WTC11 (cell line): ENCODE data around the gene PER1. TPM values are rescaled to one million over a fixed set of nuclear protein-coding genes. Genes with fewer than 3 reads are reported as not detected.

Experiments
- ATAC-seq: fragments of 200-7000 bp; cut with Tn5 transposase; 2 replicates; pipeline ENCODE4 v1.10.0; 2021; ENCODE audit warnings: mild to moderate bottlenecking, moderate library complexity
- CTCF ChIA-PET: fragments of 300-600 bp; sonication (Branson Sonifier 250); formaldehyde crosslinking; loops from one replicate; lab custom pipeline; 2021; ENCODE audit warnings: antibody characterized with exemption; lab: Charles Lee
- POLR2A ChIA-PET: fragments of 350-600 bp; sonication (Branson Sonifier 250); formaldehyde crosslinking; loops from one replicate; lab custom pipeline; 2021; ENCODE audit warnings: antibody characterized with exemption; lab: Charles Lee
- DNase-seq: peaks from one replicate; pipeline ENCODE4 v3.0.0; 2021; ENCODE audit warnings: low spot score
- H3K27ac Mint-ChIP-seq: 2 replicates; pipeline ENCODE4 v1.8.0; 2021; ENCODE audit warnings: mixed read lengths
- H3K27me3 Mint-ChIP-seq: 2 replicates; pipeline ENCODE4 v1.8.0; 2021; ENCODE audit warnings: low read depth, mild to moderate bottlenecking, moderate library complexity, mixed read lengths
- H3K36me3 Mint-ChIP-seq: 2 replicates; pipeline ENCODE4 v1.8.0; 2021; ENCODE audit warnings: mixed read lengths
- H3K4me1 Mint-ChIP-seq: 2 replicates; pipeline ENCODE4 v1.8.0; 2022; ENCODE audit warnings: mixed read lengths
- H3K4me3 Mint-ChIP-seq: 2 replicates; pipeline ENCODE4 v1.8.0; 2021; ENCODE audit warnings: mild to moderate bottlenecking, moderate library complexity, mixed read lengths
- H3K9me3 Mint-ChIP-seq: 2 replicates; pipeline ENCODE4 v1.8.0; 2021; ENCODE audit warnings: mixed read lengths
- CREM ChIP-seq: sonication (generic); formaldehyde crosslinking; IDR thresholded peaks from 2 replicates; pipeline ENCODE4 v1.8.1; 2022; ENCODE audit warnings: mild to moderate bottlenecking, missing genetic modification reagents, moderate library complexity
- FOXK1 ChIP-seq: sonication (generic); formaldehyde crosslinking; IDR thresholded peaks from 2 replicates; pipeline ENCODE4 v1.8.0; 2022; ENCODE audit warnings: mild to moderate bottlenecking, moderate library complexity, missing genetic modification reagents
- GABPB1 ChIP-seq: sonication (generic); formaldehyde crosslinking; IDR thresholded peaks from 2 replicates; pipeline ENCODE4 v1.8.1; 2023; ENCODE audit warnings: mild to moderate bottlenecking, missing genetic modification reagents
- JAZF1 ChIP-seq: fragments of 250-450 bp; sonication (Bioruptor Pico); IDR thresholded peaks from 2 replicates; pipeline ENCODE4 v1.9.0; 2021; ENCODE audit warnings: moderate library complexity, mild to moderate bottlenecking, inconsistent platforms
- KAT7 ChIP-seq: sonication (generic); formaldehyde crosslinking; IDR thresholded peaks from 2 replicates; pipeline ENCODE4 v1.8.1; 2023; ENCODE audit warnings: missing genetic modification reagents, mild to moderate bottlenecking, borderline replicate concordance
- MAX ChIP-seq: sonication (generic); formaldehyde crosslinking; IDR thresholded peaks from 2 replicates; pipeline ENCODE4 v1.8.0; 2022; ENCODE audit warnings: mild to moderate bottlenecking, missing genetic modification reagents
- MLX ChIP-seq: sonication (generic); formaldehyde crosslinking; IDR thresholded peaks from 2 replicates; pipeline ENCODE4 v1.8.1; 2023; ENCODE audit warnings: mild to moderate bottlenecking, missing genetic modification reagents, moderate library complexity
- MYBL2 ChIP-seq: sonication (generic); formaldehyde crosslinking; IDR thresholded peaks from 2 replicates; pipeline ENCODE4 v1.8.1; 2023; ENCODE audit warnings: mild to moderate bottlenecking, moderate library complexity, missing genetic modification reagents
- NR3C1 ChIP-seq: sonication (generic); formaldehyde crosslinking; conservative IDR thresholded peaks from 2 replicates; pipeline ENCODE4 v1.8.1; 2023; ENCODE audit warnings: low read depth, mild to moderate bottlenecking, missing genetic modification reagents
- RELA ChIP-seq: sonication (generic); formaldehyde crosslinking; IDR thresholded peaks from 2 replicates; pipeline ENCODE4 v1.8.1; 2022; ENCODE audit warnings: missing genetic modification reagents, mild to moderate bottlenecking, borderline replicate concordance
- RORB ChIP-seq: fragments of 250-450 bp; sonication (Bioruptor Pico); IDR thresholded peaks from 2 replicates; pipeline ENCODE4 v1.9.0; 2021; ENCODE audit warnings: mild to moderate bottlenecking
- SOX15 ChIP-seq: fragments of 250-450 bp; sonication (Bioruptor Pico); IDR thresholded peaks from 2 replicates; pipeline ENCODE4 v1.9.0; 2021; ENCODE audit warnings: mild to moderate bottlenecking
- SP1 ChIP-seq: sonication (generic); formaldehyde crosslinking; conservative IDR thresholded peaks from 2 replicates; pipeline ENCODE4 v1.8.1; 2022; ENCODE audit warnings: missing genetic modification reagents
- TCF7 ChIP-seq: sonication (generic); formaldehyde crosslinking; IDR thresholded peaks from 2 replicates; pipeline ENCODE4 v1.8.0; 2022; ENCODE audit warnings: mild to moderate bottlenecking, low read depth, missing genetic modification reagents, moderate library complexity
- USF2 ChIP-seq: sonication (generic); formaldehyde crosslinking; IDR thresholded peaks from 2 replicates; pipeline ENCODE4 v1.8.1; 2023; ENCODE audit warnings: mild to moderate bottlenecking, missing genetic modification reagents, moderate library complexity
- ZNF317 ChIP-seq: sonication (generic); formaldehyde crosslinking; IDR thresholded peaks from 2 replicates; pipeline ENCODE4 v1.8.1; 2023; ENCODE audit warnings: low read depth, mild to moderate bottlenecking, moderate library complexity, missing genetic modification reagents, borderline replicate concordance
- ZNF416 ChIP-seq: fragments of 250-450 bp; sonication (Bioruptor Pico); IDR thresholded peaks from 2 replicates; pipeline ENCODE4 v1.9.0; 2021; ENCODE audit warnings: mild to moderate bottlenecking, inconsistent platforms
- ZNF423 ChIP-seq: fragments of 250-450 bp; sonication (Bioruptor Pico); IDR thresholded peaks from 2 replicates; pipeline ENCODE4 v2.1.2; 2022; ENCODE audit warnings: mild to moderate bottlenecking, moderate library complexity
- total RNA-seq: library from RNA; stranded (reverse); gene quantifications from 3 replicates; pipeline ENCODE4 v1.2.3, GENCODE V29; 2021
- TF ChIP-seq, protein P1 (sequence below): sonication (generic); formaldehyde crosslinking; IDR thresholded peaks from 2 replicates; pipeline ENCODE4 v1.8.1; 2023; ENCODE audit warnings: mild to moderate bottlenecking, missing genetic modification reagents
- TF ChIP-seq, protein P2 (sequence below): fragments of 250-450 bp; sonication (Bioruptor Pico); IDR thresholded peaks from 2 replicates; pipeline ENCODE4 v1.9.0; 2021; ENCODE audit warnings: mild to moderate bottlenecking
- TF ChIP-seq, protein P3 (sequence below): sonication (generic); formaldehyde crosslinking; IDR thresholded peaks from 2 replicates; pipeline ENCODE4 v1.8.1; 2023; ENCODE audit warnings: mild to moderate bottlenecking, moderate library complexity, missing genetic modification reagents
- TF ChIP-seq, protein P4 (sequence below): sonication (generic); formaldehyde crosslinking; IDR thresholded peaks from 2 replicates; pipeline ENCODE4 v1.8.1; 2023; ENCODE audit warnings: mild to moderate bottlenecking, missing genetic modification reagents
- TF ChIP-seq, protein P5 (sequence below): sonication (generic); formaldehyde crosslinking; IDR thresholded peaks from 2 replicates; pipeline ENCODE4 v1.8.0; 2023; ENCODE audit warnings: mild to moderate bottlenecking, missing genetic modification reagents

Gene PER1
- total RNA-seq, 1 experiment from 2014 or later: 46.9 TPM

GRCh38 chr17:8133941-8134340, 18.3 kb downstream of the PER1 start:
- Mint-ChIP-seq H3K36me3 (no peaks in the 10 kb centered on the region), H3K27ac (peak overlapping the region; percentile 29; the same call in 1 of the 2 replicates), H3K4me3 (peak overlapping the region; percentile 24), H3K9me3 (no peaks in the 10 kb centered on the region), H3K27me3 (peaks cover 13% of the 10 kb centered on the region), H3K4me1 (peaks cover 18% of the 10 kb centered on the region)
- ChIA-PET POLR2A (interaction anchor here (0.6 to 1.9 kb wide), 6 partner anchors 11 to 144 kb away, joined by 4 to 7 read pairs (median 6); partner anchors contain the start of genes HES7 and PER1), CTCF (interaction anchor here (0.7 to 2.6 kb wide), 12 partner anchors 10 to 612 kb away, joined by 3 to 18 read pairs (median 5); partner anchors contain the start of genes ALOXE3 and HES7)
- ATAC-seq: no peak
- DNase-seq: no peak
- TF ChIP-seq NR3C1 (CRISPR knock-in tag): no peak
- TF ChIP-seq JAZF1: no peak
- TF ChIP-seq, protein P1, sequence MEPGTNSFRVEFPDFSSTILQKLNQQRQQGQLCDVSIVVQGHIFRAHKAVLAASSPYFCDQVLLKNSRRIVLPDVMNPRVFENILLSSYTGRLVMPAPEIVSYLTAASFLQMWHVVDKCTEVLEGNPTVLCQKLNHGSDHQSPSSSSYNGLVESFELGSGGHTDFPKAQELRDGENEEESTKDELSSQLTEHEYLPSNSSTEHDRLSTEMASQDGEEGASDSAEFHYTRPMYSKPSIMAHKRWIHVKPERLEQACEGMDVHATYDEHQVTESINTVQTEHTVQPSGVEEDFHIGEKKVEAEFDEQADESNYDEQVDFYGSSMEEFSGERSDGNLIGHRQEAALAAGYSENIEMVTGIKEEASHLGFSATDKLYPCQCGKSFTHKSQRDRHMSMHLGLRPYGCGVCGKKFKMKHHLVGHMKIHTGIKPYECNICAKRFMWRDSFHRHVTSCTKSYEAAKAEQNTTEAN (CRISPR knock-in tag): no peak
- TF ChIP-seq, protein P2, sequence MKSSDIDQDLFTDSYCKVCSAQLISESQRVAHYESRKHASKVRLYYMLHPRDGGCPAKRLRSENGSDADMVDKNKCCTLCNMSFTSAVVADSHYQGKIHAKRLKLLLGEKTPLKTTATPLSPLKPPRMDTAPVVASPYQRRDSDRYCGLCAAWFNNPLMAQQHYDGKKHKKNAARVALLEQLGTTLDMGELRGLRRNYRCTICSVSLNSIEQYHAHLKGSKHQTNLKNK: no peak
- TF ChIP-seq, protein P3, sequence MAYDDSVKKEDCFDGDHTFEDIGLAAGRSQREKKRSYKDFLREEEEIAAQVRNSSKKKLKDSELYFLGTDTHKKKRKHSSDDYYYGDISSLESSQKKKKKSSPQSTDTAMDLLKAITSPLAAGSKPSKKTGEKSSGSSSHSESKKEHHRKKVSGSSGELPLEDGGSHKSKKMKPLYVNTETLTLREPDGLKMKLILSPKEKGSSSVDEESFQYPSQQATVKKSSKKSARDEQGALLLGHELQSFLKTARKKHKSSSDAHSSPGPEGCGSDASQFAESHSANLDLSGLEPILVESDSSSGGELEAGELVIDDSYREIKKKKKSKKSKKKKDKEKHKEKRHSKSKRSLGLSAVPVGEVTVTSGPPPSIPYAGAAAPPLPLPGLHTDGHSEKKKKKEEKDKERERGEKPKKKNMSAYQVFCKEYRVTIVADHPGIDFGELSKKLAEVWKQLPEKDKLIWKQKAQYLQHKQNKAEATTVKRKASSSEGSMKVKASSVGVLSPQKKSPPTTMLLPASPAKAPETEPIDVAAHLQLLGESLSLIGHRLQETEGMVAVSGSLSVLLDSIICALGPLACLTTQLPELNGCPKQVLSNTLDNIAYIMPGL: no peak
- TF ChIP-seq, protein P4, sequence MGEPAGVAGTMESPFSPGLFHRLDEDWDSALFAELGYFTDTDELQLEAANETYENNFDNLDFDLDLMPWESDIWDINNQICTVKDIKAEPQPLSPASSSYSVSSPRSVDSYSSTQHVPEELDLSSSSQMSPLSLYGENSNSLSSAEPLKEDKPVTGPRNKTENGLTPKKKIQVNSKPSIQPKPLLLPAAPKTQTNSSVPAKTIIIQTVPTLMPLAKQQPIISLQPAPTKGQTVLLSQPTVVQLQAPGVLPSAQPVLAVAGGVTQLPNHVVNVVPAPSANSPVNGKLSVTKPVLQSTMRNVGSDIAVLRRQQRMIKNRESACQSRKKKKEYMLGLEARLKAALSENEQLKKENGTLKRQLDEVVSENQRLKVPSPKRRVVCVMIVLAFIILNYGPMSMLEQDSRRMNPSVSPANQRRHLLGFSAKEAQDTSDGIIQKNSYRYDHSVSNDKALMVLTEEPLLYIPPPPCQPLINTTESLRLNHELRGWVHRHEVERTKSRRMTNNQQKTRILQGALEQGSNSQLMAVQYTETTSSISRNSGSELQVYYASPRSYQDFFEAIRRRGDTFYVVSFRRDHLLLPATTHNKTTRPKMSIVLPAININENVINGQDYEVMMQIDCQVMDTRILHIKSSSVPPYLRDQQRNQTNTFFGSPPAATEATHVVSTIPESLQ (CRISPR knock-in tag): no peak
- no peak for TF ChIP-seq KAT7 (CRISPR knock-in tag)
- no peak for TF ChIP-seq TCF7
- no peak for TF ChIP-seq ZNF416 (CRISPR knock-in tag)
- no peak for TF ChIP-seq RORB (CRISPR knock-in tag)
- TF ChIP-seq GABPB1 (CRISPR knock-in tag): no peak

DNA sequence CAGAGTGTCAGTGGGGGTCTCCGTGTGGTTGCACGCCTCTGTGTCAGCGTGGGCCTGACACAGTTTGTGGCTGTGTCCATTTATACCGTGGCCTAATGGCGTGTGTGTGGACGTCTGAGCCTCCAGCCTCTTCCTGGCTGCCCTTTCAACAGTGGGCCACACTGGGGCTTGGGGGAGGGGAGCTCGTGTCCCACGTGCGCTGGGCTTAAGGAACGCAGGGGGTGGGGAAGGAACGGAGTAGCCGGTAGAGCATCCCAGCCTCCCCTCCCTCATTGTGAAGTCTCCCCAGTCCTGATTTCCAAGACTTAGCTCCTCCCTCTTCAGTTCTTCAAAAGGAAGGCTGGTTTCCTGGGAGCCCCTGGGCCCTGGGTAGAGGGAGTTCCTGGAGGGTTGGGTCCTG, 18.8 kb downstream of the PER1 start:
- ChIA-PET POLR2A (interaction anchor here (0.6 to 1.9 kb wide), 6 partner anchors 10 to 144 kb away, joined by 4 to 7 read pairs (median 6); partner anchors contain the start of genes HES7 and PER1), CTCF (interaction anchor here (0.9 to 2.6 kb wide), 11 partner anchors 9 to 88 kb away, joined by 3 to 18 read pairs (median 8); partner anchors contain the start of genes ALOXE3 and HES7)
- Mint-ChIP-seq H3K27ac (peak overlapping the region; percentile 29), H3K36me3 (no peaks in the 10 kb centered on the region), H3K4me1 (peaks cover 18% of the 10 kb centered on the region), H3K27me3 (peaks cover 18% of the 10 kb centered on the region), H3K9me3 (no peaks in the 10 kb centered on the region), H3K4me3 (peak overlapping the region; percentile 24)
- ATAC-seq (peak; percentile 79), DNase-seq (peak; percentile 64)
- peak; percentile 72; the same call in 1 of the 2 replicates for TF ChIP-seq MAX (CRISPR knock-in tag)
- no peak for TF ChIP-seq SOX15 (CRISPR knock-in tag)
- TF ChIP-seq SP1 (CRISPR knock-in tag): peak; percentile 28; the same call in 1 of the 2 replicates
- no peak for TF ChIP-seq ZNF317 (CRISPR knock-in tag)
- peak; percentile 45; the same call in 1 of the 2 replicates for TF ChIP-seq ZNF423 (CRISPR knock-in tag)
- TF ChIP-seq FOXK1 (CRISPR knock-in tag): no peak; the same call in 1 of the 2 replicates
- TF ChIP-seq MLX (CRISPR knock-in tag): no peak
- TF ChIP-seq, protein P3: 0 out of 2 replicates have a peak, but pooled peaks have one; percentile 1
- no peak for TF ChIP-seq RELA (CRISPR knock-in tag)
- TF ChIP-seq CREM: 0 out of 2 replicates have a peak, but pooled peaks have one; percentile 30
- TF ChIP-seq, protein P5, sequence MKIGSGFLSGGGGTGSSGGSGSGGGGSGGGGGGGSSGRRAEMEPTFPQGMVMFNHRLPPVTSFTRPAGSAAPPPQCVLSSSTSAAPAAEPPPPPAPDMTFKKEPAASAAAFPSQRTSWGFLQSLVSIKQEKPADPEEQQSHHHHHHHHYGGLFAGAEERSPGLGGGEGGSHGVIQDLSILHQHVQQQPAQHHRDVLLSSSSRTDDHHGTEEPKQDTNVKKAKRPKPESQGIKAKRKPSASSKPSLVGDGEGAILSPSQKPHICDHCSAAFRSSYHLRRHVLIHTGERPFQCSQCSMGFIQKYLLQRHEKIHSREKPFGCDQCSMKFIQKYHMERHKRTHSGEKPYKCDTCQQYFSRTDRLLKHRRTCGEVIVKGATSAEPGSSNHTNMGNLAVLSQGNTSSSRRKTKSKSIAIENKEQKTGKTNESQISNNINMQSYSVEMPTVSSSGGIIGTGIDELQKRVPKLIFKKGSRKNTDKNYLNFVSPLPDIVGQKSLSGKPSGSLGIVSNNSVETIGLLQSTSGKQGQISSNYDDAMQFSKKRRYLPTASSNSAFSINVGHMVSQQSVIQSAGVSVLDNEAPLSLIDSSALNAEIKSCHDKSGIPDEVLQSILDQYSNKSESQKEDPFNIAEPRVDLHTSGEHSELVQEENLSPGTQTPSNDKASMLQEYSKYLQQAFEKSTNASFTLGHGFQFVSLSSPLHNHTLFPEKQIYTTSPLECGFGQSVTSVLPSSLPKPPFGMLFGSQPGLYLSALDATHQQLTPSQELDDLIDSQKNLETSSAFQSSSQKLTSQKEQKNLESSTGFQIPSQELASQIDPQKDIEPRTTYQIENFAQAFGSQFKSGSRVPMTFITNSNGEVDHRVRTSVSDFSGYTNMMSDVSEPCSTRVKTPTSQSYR (CRISPR knock-in tag): peak; percentile 86; the same call in 1 of the 2 replicates
- TF ChIP-seq USF2 (CRISPR knock-in tag): peak; percentile 61
- 0 out of 2 replicates have a peak, but pooled peaks have one; percentile 30 for TF ChIP-seq MYBL2 (CRISPR knock-in tag)
